Measurements from ENCODE around the gene TCF4.

Gene TCF4

GRCh38 chr18:55483266-55483871 lies 104.6 kb downstream of the TCF4 start:
- H3K4me3 ChIP-seq (ENCODE audit: low read length) = no peak overlapping the region
- no peak for TF ChIP-seq CTCF (conservative IDR thresholded peaks at IDR 0.05; ENCODE audit: low read depth, low read length)

GRCh38 chr18:55479656-55480420 lies 108.2 kb downstream of the TCF4 start:
- TF ChIP-seq CTCF (conservative IDR thresholded peaks at IDR 0.05; ENCODE audit: low read depth, low read length) = no peak

More at GRCh38 chr18:55483266-55483871, 104.6 kb downstream of the TCF4 start:
- DNase-seq (ENCODE audit: low read depth) = no peak

GRCh38 chr18:55477860-55478581 lies 110.0 kb downstream of the TCF4 start:
- no peak for TF ChIP-seq CTCF (conservative IDR thresholded peaks at IDR 0.05; ENCODE audit: low read depth, low read length)
- no peak overlapping the region for H3K4me3 ChIP-seq (ENCODE audit: low read length)
- no peak for DNase-seq (ENCODE audit: low read depth)

More at GRCh38 chr18:55479656-55480420, 108.2 kb downstream of the TCF4 start:
- H3K4me3 ChIP-seq (ENCODE audit: low read length) = no peak overlapping the region
- no peak for DNase-seq (ENCODE audit: low read depth)

- DNase-seq (ENCODE audit: low read depth) = no peak
- no peak overlapping the region for H3K4me3 ChIP-seq (ENCODE audit: low read length)
- no peak for TF ChIP-seq CTCF (conservative IDR thresholded peaks at IDR 0.05; ENCODE audit: low read depth, low read length)
Measured at GRCh38 chr18:55477499-55477859, 110.5 kb downstream of the TCF4 start.

- DNase-seq (ENCODE audit: low read depth) = no peak
- no peak overlapping the region for H3K4me3 ChIP-seq (ENCODE audit: low read length)
- TF ChIP-seq CTCF (conservative IDR thresholded peaks at IDR 0.05; ENCODE audit: low read depth, low read length) = no peak
Measured at GRCh38 chr18:55475916-55476315, 112.1 kb downstream of the TCF4 start.

GRCh38 chr18:55475467-55475866 lies 112.5 kb downstream of the TCF4 start:
- no peak overlapping the region for H3K4me3 ChIP-seq (ENCODE audit: low read length)
- no peak for TF ChIP-seq CTCF (conservative IDR thresholded peaks at IDR 0.05; ENCODE audit: low read depth, low read length)
- DNase-seq (ENCODE audit: low read depth) = no peak
